ENCODE results near the gene TBX4. TPM values are rescaled to one million over a fixed set of nuclear protein-coding genes. Genes with fewer than 3 reads are reported as not detected.
A peak's percentile ranks its signal among the peaks of the same experiment; 100 is the strongest.
"Not testable (repeated sequence)": the region's sequence is repeated elsewhere in the genome, so short reads cannot be mapped to it uniquely, and the experiment has no call there.

TBX4 gene
- total RNA-seq, 2 donors from 2014 or later, result not detected

- Mint-ChIP-seq H3K27me3 (ENCODE audit: insufficient read depth) (peaks cover 4% of the 10 kb centered on the region), H3K4me1 (no peaks in the 10 kb centered on the region), H3K36me3 (ENCODE audit: low read depth) (no peaks in the 10 kb centered on the region), H3K4me3 (no peak overlapping the region), H3K27ac (no peak overlapping the region), H3K9me3 (no peaks in the 10 kb centered on the region)
- TF ChIP-seq, protein P1, sequence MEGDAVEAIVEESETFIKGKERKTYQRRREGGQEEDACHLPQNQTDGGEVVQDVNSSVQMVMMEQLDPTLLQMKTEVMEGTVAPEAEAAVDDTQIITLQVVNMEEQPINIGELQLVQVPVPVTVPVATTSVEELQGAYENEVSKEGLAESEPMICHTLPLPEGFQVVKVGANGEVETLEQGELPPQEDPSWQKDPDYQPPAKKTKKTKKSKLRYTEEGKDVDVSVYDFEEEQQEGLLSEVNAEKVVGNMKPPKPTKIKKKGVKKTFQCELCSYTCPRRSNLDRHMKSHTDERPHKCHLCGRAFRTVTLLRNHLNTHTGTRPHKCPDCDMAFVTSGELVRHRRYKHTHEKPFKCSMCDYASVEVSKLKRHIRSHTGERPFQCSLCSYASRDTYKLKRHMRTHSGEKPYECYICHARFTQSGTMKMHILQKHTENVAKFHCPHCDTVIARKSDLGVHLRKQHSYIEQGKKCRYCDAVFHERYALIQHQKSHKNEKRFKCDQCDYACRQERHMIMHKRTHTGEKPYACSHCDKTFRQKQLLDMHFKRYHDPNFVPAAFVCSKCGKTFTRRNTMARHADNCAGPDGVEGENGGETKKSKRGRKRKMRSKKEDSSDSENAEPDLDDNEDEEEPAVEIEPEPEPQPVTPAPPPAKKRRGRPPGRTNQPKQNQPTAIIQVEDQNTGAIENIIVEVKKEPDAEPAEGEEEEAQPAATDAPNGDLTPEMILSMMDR (conservative IDR thresholded peaks at IDR 0.05), result peak; percentile 41
- H3K9ac ChIP-seq (ENCODE audit: extremely low read depth, low read length, poor library complexity, severe bottlenecking), result no peak overlapping the region
- DNase-seq, result peak; percentile 63
- H3K27ac ChIP-seq (ENCODE audit: low read depth, low read length), result no peak overlapping the region
- H3K9me3 ChIP-seq (ENCODE audit: control insufficient read depth, low read length), result no peaks in the 10 kb centered on the region
- H3K27me3 ChIP-seq (ENCODE audit: control insufficient read depth, insufficient read depth, low read length, poor library complexity, severe bottlenecking), result no peaks in the 10 kb centered on the region
- H3K4me1 ChIP-seq (ENCODE audit: control insufficient read depth, insufficient read depth, low read length), result no peaks in the 10 kb centered on the region
- WGBS, 2 experiments (ENCODE audit: insufficient coverage in 1 of 2, insufficient read length in 1 of 2), result 88 to 91% methylated on average over 7 to 8 of the region's 8 CpGs
- no peak overlapping the region for H3K4me3 ChIP-seq (ENCODE audit: low read length)
- H3K36me3 ChIP-seq (ENCODE audit: control insufficient read depth, insufficient read depth, low read length), result no peaks in the 10 kb centered on the region
Measured at GRCh38 chr17:61492759-61493526, 40.7 kb downstream of the TBX4 start.

DNA sequence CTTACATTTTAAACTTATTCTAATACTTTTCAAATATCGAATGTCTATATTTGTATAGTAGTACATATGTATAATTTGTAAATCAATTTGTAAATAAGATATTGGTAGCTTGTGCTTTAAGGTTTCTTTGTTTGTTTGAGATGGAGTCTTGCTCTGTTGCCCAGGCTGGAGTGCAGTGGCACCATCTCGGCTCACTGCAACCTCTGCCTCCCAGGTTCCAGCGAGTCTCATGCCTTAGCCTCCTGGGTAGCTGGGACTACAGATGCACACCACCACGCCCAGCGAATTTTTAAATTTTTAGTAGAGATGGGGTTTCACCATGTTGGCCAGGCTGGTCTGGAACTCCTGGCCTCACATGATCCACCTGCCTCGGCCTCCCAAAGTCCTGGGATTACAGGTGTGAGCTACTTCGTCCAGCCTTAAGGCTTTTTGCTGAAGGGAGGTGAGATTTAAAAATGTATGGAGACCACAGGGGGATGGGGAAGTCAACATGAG lies 41.7 kb downstream of the TBX4 start:
- H3K27ac Mint-ChIP-seq; H3K36me3 ChIP-seq (ENCODE audit: control insufficient read depth, insufficient read depth, low read length); H3K4me3 ChIP-seq (ENCODE audit: low read length); H3K9ac ChIP-seq (ENCODE audit: extremely low read depth, low read length, poor library complexity, severe bottlenecking); DNase-seq; H3K27me3 ChIP-seq (ENCODE audit: control insufficient read depth, insufficient read depth, low read length, poor library complexity, severe bottlenecking); H3K4me1 ChIP-seq (ENCODE audit: control insufficient read depth, insufficient read depth, low read length); H3K36me3 Mint-ChIP-seq (ENCODE audit: low read depth); H3K27ac ChIP-seq (ENCODE audit: low read depth, low read length); H3K4me3 Mint-ChIP-seq; H3K4me1 Mint-ChIP-seq; H3K27me3 Mint-ChIP-seq (ENCODE audit: insufficient read depth); H3K9me3 Mint-ChIP-seq; H3K9me3 ChIP-seq (ENCODE audit: control insufficient read depth, low read length): not testable (repeated sequence)
- 82 to 95% methylated on average over 5 to 6 of the region's 7 CpGs for WGBS, 2 experiments (ENCODE audit: insufficient coverage in 1 of 2, insufficient read length in 1 of 2)

GRCh38 chr17:61494325-61495160 lies 42.3 kb downstream of the TBX4 start:
- TF ChIP-seq, protein P1 (conservative IDR thresholded peaks at IDR 0.05), result no peak
- Histone ChIP-seq H3K9me3 (ENCODE audit: control insufficient read depth, low read length) (no peaks in the 10 kb centered on the region), H3K4me3 (ENCODE audit: low read length) (no peak overlapping the region), H3K27ac (ENCODE audit: low read depth, low read length) (no peak overlapping the region), H3K4me1 (ENCODE audit: control insufficient read depth, insufficient read depth, low read length) (no peaks in the 10 kb centered on the region), H3K9ac (ENCODE audit: extremely low read depth, low read length, poor library complexity, severe bottlenecking) (no peak overlapping the region), H3K36me3 (ENCODE audit: control insufficient read depth, insufficient read depth, low read length) (no peaks in the 10 kb centered on the region), H3K27me3 (ENCODE audit: control insufficient read depth, insufficient read depth, low read length, poor library complexity, severe bottlenecking) (no peaks in the 10 kb centered on the region)
- Mint-ChIP-seq H3K4me3 (no peak overlapping the region), H3K27me3 (ENCODE audit: insufficient read depth) (peaks cover 4% of the 10 kb centered on the region), H3K27ac (no peak overlapping the region), H3K36me3 (ENCODE audit: low read depth) (no peaks in the 10 kb centered on the region), H3K4me1 (no peaks in the 10 kb centered on the region), H3K9me3 (no peaks in the 10 kb centered on the region)
- DNase-seq, result no peak
- WGBS, 2 experiments (ENCODE audit: insufficient coverage in 1 of 2, insufficient read length in 1 of 2), result 84 to 88% methylated on average over 10 to 13 of the region's 13 CpGs

Data from endodermal cell (in vitro differentiated cells).